GM12873 (cell line): ENCODE data around the gene DIS3L2.

Experiments used
- CTCF ChIP-seq: IDR thresholded peaks from 2 replicates; pipeline ENCODE4 v1.5.1; 2012; ENCODE audit warnings: low read depth, mild to moderate bottlenecking, moderate library complexity, low read length, control low read depth; ENCODE audit not compliant: insufficient read depth; ENCODE audit errors: missing control alignments

The DIS3L2 gene

GRCh38 chr2:232237464-232237863 lies 276.0 kb downstream of the DIS3L2 start:
- no peak for TF ChIP-seq CTCF

- no peak for TF ChIP-seq CTCF
These were observed 276.6 kb downstream of the DIS3L2 start for GRCh38 chr2:232238108-232238507.

- TF ChIP-seq CTCF: no peak
These were observed 277.1 kb downstream of the DIS3L2 start for GRCh38 chr2:232238596-232238995.

- TF ChIP-seq CTCF: no peak
These were observed 278.6 kb downstream of the DIS3L2 start for GRCh38 chr2:232239951-232240681.

GRCh38 chr2:232240906-232241305 lies 279.4 kb downstream of the DIS3L2 start:
- TF ChIP-seq CTCF: no peak

- TF ChIP-seq CTCF: no peak
These were observed 280.8 kb downstream of the DIS3L2 start for GRCh38 chr2:232242316-232242715.

GRCh38 chr2:232245111-232245510 lies 283.6 kb downstream of the DIS3L2 start:
- no peak for TF ChIP-seq CTCF
